Cardiac muscle cell (in vitro differentiated cells and primary cell): ENCODE data around the gene OXTR. TPM values are rescaled to one million over a fixed set of nuclear protein-coding genes. Genes with fewer than 3 reads are reported as not detected.
"Not testable (repeated sequence)": the region's sequence is repeated elsewhere in the genome, so short reads cannot be mapped to it uniquely, and the experiment has no call there.

ENCODE experiments used
- DNase-seq, 2 donors: peaks; one replicate each; pipeline versions ENCODE4 v3.0.0 to v3.0.0-alpha.2; 2010 to 2017; ENCODE audit warnings: low read depth in 1 of 2, low spot score in 1 of 2
- H3K27ac ChIP-seq: fragments of 200-600 bp; sonication (generic); 2 replicates; pipeline ENCODE4 v1.5.1; 2016
- H3K27me3 ChIP-seq: fragments of 200-600 bp; sonication (generic); 2 replicates; pipeline ENCODE4 v1.6.0; 2016; ENCODE audit warnings: control low read depth
- H3K36me3 ChIP-seq: fragments of 200-600 bp; sonication (generic); 2 replicates; pipeline ENCODE4 v1.5.1; 2016; ENCODE audit warnings: control low read depth
- H3K4me1 ChIP-seq: fragments of 200-600 bp; sonication (generic); 2 replicates; pipeline ENCODE4 v1.8.1; 2017; ENCODE audit warnings: low read depth, mild to moderate bottlenecking, mixed run types
- H3K4me3 ChIP-seq: fragments of 200-600 bp; sonication (generic); 2 replicates; pipeline ENCODE4 v1.5.1; 2016; ENCODE audit warnings: mild to moderate bottlenecking
- H3K9me3 ChIP-seq: fragments of 200-600 bp; sonication (generic); 2 replicates; pipeline ENCODE4 v1.5.1; 2017; ENCODE audit warnings: low read depth, mild to moderate bottlenecking, control low read depth
- polyA plus RNA-seq: library from polyadenylated mRNA; unstranded; fragments of >200 nt; fragmentation: Nextera tagmentation; extraction: Ambion mirVana; gene quantifications from 2 replicates; pipeline ENCODE4 v1.2.1, GENCODE V29; 2016
- total RNA-seq: library from RNA; depleted of rRNA; stranded (reverse); fragments of >200 nt; gene quantifications from 2 replicates; pipeline ENCODE4 v1.2.3, GENCODE V29; 2016
- TF ChIP-seq, protein P1 (sequence below): IDR thresholded peaks from 2 replicates; pipeline ENCODE4 v1.5.1; 2012; ENCODE audit warnings: low read depth, mild to moderate bottlenecking, low read length

Gene OXTR
- total and polyA plus RNA-seq, 2 experiments from 2014 or later, result 0.64 to 1.9 TPM

DNA sequence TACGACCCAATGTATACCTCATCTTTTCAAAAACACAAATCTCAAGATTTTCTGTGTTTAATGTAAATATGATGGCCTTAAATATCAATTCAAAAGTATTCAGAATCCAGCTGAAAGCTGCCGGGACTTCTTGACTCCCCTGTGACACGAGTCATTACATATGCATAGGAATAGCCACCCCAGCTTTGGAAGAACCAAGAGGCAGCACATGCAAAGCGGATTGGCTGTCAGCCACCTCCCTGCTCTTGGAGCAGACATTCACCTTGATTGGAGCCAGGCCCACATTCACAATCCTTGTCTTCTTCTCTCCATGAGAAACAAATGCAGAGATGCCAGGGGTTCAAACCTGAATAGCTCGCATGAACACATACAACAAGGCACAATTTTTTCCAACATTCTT is 46.6 kb downstream of the OXTR start:
- no peak overlapping the region for H3K27ac ChIP-seq

DNA sequence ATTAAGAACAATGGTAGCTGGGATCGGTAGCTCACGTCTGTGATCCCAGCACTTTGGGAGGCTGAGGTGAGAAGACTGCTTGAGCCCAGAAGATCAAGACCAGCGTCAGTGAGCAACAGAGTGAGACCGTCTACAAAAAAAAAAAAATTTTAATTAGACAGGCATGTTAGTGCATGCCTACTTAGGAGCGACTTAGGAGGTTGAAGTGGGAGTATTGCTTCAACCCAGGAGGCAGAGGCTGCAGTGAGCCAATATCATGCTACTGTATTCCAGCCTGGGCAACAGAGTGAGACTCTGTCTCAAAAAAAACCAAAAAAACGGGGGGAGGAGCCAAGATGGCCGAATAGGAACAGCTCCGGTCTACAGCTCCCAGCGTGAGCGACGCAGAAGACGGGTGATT is 53.7 kb downstream of the OXTR start:
- peaks cover 16% of the 10 kb centered on the region for H3K27me3 ChIP-seq
- not testable (repeated sequence) for H3K27ac ChIP-seq, H3K4me3 ChIP-seq

More for the DNA sequence above, 46.6 kb downstream of the OXTR start:
- Histone ChIP-seq H3K36me3 (no peaks in the 10 kb centered on the region), H3K27me3 (no peaks in the 10 kb centered on the region), H3K4me3 (no peak overlapping the region), H3K4me1 (no peaks in the 10 kb centered on the region), H3K9me3 (no peaks in the 10 kb centered on the region)
- TF ChIP-seq, protein P1, sequence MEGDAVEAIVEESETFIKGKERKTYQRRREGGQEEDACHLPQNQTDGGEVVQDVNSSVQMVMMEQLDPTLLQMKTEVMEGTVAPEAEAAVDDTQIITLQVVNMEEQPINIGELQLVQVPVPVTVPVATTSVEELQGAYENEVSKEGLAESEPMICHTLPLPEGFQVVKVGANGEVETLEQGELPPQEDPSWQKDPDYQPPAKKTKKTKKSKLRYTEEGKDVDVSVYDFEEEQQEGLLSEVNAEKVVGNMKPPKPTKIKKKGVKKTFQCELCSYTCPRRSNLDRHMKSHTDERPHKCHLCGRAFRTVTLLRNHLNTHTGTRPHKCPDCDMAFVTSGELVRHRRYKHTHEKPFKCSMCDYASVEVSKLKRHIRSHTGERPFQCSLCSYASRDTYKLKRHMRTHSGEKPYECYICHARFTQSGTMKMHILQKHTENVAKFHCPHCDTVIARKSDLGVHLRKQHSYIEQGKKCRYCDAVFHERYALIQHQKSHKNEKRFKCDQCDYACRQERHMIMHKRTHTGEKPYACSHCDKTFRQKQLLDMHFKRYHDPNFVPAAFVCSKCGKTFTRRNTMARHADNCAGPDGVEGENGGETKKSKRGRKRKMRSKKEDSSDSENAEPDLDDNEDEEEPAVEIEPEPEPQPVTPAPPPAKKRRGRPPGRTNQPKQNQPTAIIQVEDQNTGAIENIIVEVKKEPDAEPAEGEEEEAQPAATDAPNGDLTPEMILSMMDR, result no peak
- DNase-seq, result no peak

DNA sequence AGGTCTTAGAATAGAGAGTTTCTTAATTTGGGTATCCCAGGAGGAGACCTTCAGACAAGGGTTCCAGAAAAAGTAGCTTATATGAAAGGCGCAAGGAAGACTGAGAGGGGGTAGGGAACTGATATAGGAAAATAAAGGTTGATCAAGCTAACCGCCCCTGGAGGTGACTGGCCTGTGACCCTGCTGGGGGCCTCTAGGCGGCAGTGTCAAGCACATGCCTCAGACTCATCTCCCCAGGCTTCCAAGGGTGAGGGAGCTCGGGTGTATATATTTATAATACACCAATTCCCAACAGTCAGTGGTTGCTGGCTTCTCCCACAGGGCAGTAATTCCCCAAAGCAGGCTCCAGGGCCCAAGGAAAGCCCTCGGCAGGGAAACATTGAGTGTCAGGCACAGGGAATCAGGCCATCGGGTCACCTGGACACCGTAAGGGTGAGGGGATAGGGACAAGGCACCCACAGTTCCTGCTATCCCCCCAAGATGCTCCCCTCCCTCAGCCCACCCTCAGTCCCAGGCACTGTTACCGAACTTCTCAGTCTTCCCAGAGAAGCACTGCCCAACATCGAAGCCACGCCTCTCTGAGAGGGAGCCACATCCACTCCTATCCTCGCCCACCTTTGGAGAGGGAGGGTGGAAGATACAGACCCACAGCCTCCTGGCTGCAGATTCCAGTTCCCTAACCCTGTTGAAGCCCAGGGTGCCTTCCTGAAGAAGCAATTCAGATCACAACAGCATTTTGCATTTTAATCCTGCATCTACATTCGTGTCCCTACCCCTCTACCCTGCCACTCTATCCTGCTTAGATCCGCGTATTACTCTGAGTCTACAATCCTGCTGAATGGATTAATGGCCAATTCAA is 55.3 kb downstream of the OXTR start:
- H3K9me3 ChIP-seq, result no peaks in the 10 kb centered on the region
- no peak overlapping the region for H3K4me3 ChIP-seq
- H3K27ac ChIP-seq, result no peak overlapping the region
- H3K27me3 ChIP-seq, result peaks cover 24% of the 10 kb centered on the region
- H3K4me1 ChIP-seq, result no peaks in the 10 kb centered on the region
- TF ChIP-seq, protein P1, result peak; percentile 68
- no peaks in the 10 kb centered on the region for H3K36me3 ChIP-seq
- peak; percentile 22 to 25 for DNase-seq

More for the DNA sequence above, 53.7 kb downstream of the OXTR start:
- H3K9me3 ChIP-seq, H3K36me3 ChIP-seq, H3K4me1 ChIP-seq, DNase-seq: not testable (repeated sequence)

DNA sequence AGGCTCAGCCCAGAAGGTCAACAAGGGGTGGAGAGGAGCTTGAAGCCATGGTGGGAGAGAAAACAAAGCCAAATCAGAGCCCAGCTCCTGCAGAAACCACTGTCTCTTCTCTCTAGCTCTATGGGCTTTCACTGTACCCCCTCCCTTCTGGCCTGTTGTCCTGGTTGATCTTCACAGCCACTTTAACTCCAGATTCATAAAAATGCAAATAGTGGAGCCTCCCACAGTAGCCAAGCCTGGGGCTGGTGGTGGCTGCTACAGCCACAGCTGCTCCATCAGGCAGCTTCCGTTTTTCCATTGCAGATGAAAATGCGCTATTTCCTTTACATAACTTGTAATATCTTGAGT is 56.5 kb downstream of the OXTR start:
- H3K27me3 ChIP-seq, result peaks cover 27% of the 10 kb centered on the region
- H3K4me3 ChIP-seq, result no peak overlapping the region
- no peak for DNase-seq
- no peaks in the 10 kb centered on the region for H3K36me3 ChIP-seq
- TF ChIP-seq, protein P1, result no peak
- H3K27ac ChIP-seq, result no peak overlapping the region
- H3K4me1 ChIP-seq, result no peaks in the 10 kb centered on the region
- H3K9me3 ChIP-seq, result no peaks in the 10 kb centered on the region

DNA sequence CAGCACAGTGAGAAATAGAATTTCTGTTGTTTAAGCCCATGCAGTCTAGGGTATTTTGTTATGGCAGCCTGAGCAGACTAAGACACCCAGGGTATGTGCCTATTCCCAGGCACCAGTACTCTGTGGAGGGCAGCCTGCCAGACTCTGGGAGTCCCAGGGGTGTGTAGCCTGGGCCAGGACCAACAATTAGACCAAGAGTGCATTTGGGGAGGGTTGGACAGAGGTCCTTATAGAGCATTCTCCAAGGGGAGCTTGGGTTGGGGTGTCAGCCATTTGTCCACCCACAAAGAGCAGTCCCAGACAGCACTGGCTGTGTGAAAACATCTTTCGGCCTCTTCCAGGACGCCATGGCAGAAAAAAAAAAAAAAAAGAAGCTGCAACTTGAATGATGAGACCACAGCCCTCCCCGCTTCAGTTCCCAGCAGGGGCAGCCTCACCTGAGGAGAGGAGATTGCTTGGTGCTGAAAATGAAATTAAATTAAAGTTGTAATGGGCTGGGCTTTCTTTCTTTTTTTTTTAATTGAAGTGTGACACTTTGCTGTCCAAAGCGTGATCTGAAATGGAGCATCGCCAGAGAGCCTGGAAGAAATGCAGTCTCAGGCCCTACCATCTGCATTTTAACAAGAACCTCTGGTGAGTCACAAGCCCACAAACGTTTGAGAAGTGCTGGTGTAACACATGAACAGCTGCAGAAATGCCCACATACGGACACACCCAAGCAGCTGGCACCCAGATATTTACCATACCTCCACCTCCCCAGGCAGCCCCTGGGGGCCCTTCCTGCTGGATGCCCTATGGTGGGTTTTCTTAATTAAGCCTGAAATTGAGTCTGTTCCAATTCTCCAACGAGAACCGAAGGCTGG is 57.1 kb downstream of the OXTR start:
- TF ChIP-seq, protein P1, result no peak
- no peaks in the 10 kb centered on the region for H3K4me1 ChIP-seq
- no peaks in the 10 kb centered on the region for H3K9me3 ChIP-seq
- no peak overlapping the region for H3K4me3 ChIP-seq
- peak in 1 of 2 donors; percentile 8 for DNase-seq
- H3K36me3 ChIP-seq, result no peaks in the 10 kb centered on the region
- peaks cover 32% of the 10 kb centered on the region for H3K27me3 ChIP-seq
- H3K27ac ChIP-seq, result no peak overlapping the region
